Kasumi-1 (cell line): Measurements from ENCODE around the gene RBM4B.
A peak's percentile ranks its signal among the peaks of the same experiment; 100 is the strongest.

Experiments
- DNase-seq, 2 experiments: peaks; one replicate each; lab custom pipeline; 2025; lab: John Stamatoyannopoulos, UW

RBM4B gene

DNA sequence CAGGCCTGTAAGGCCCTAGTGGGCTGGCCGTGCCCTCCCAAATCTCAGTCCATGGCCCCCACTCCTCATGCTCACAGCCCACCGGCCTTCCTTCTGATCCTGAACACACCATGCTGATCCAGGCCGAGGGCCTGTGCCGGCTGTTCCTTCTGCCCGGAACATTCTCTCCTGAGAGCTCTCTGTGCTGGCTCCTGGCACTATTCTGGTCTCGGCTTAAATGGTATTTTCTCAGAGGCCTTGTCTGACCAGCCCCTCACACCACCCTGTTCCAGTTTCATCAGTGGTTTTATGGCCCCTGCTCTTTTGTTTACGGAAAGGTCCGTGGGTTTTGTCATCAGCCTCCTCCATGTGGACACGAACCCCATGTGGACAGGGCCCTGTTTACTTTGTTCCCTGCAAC, 29.3 kb upstream of the RBM4B start:
- DNase-seq, result no peak

- no peak for DNase-seq
These were observed 28.1 kb upstream of the RBM4B start for GRCh38 chr11:66705587-66706335.

DNA sequence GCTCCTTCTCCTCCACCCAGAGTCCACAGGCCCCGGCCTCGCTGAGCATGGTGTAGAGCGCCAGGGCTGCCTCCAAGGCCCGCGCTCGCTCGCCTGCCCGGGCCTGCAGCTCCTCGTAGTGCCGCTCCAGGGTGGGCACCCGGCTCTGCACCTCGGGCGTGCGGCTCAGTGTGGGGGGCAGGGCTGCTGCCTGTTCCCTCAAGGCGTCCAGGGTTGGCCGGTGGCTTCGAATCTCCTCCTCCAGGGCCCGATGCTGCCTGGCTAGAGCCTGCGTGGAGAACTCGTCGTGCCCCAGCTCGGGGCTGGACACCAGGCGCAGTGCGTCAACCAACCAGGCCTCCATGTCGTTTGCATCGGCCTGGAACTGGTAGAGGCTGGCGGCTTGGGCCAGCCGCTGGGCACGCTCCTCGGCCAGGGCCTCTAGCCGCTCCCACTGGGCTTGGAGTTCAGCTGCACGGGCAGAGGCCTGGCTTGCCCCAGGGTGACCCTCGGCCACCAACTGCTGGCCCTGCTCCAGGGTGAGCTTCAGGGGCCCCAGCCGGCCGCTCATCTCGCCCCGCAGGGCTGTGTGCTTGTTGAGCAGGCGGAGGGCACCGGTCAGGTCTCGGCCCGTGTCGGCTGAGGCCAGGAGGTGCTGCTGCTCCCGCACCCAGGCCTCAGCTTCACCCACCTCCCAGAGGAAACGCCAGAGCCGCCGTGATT, 27.1 kb upstream of the RBM4B start:
- DNase-seq, result no peak

- peak in 1 of 2 experiments; percentile 5 for DNase-seq
These were observed 23.9 kb upstream of the RBM4B start for GRCh38 chr11:66701432-66702240.

GRCh38 chr11:66700742-66701141, 23.1 kb upstream of the RBM4B start:
- no peak for DNase-seq

DNA sequence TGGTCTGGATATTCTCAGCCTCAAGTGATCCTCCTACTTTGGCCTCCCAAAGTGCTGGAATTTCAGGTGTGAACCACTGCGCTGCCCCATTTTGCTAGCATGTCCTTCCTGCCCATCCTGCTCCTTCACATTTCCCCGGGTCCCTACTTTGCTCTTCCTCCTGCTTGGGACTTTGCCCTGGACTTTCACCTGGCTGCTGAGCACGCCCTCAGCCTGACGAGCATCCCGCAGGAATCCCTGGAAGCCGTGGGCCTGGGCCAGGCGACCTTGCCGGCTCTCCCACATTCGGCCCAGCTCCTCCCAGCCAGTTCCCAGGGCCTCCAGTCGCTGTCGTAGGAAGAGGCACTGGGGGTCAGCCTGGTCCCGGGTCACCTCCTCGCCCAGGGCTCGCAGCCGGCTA, 22.6 kb upstream of the RBM4B start:
- DNase-seq, result no peak

DNA sequence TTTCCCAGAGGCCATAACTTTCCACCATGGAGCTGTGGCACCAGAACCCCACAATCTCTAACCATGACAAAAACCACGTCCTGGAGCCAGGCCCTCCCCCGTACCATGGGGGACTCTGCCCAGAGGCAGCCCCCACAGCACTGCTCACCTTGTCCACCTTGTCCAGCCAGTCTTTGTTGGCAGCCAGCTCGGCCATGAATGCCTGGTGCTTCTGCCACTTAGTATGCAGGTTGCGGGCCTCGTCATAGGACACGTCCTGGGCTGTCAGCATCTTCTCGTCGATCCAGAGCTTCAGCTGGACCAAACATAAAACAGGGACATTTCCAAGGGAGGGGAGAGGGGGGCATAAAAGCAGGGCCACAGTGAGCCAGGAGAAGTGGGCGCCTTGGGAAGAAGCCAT, 20.8 kb upstream of the RBM4B start:
- no peak for DNase-seq

GRCh38 chr11:66697988-66698387, 20.3 kb upstream of the RBM4B start:
- DNase-seq, result no peak

- no peak for DNase-seq
These were observed 18.5 kb upstream of the RBM4B start for GRCh38 chr11:66696146-66696545.

DNA sequence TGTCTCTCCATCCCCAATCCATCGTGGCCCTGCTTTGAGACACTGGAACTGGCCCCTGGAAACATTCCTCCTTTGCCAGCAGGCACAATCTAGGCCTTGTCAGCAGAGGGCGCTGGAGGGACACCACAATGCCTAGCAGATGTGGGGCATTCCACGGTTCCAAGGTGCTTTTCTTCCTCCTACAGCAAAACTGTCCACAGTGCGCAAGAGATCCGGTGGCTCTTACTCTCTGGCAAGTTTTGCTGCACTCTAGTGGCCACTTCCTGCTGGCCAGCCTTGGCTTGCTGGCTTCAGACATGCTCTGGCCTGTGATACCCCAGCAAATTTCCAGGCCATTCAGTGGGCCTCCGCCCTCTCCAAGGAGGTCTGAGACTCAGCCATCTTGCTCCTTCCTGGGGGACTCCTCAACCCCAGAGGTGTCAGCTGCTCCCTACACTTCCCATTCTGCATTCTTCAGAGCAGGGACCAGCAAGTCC, 17.1 kb upstream of the RBM4B start:
- peak; percentile 85 to 87 for DNase-seq

GRCh38 chr11:66694056-66694410, 16.3 kb upstream of the RBM4B start:
- no peak for DNase-seq

DNA sequence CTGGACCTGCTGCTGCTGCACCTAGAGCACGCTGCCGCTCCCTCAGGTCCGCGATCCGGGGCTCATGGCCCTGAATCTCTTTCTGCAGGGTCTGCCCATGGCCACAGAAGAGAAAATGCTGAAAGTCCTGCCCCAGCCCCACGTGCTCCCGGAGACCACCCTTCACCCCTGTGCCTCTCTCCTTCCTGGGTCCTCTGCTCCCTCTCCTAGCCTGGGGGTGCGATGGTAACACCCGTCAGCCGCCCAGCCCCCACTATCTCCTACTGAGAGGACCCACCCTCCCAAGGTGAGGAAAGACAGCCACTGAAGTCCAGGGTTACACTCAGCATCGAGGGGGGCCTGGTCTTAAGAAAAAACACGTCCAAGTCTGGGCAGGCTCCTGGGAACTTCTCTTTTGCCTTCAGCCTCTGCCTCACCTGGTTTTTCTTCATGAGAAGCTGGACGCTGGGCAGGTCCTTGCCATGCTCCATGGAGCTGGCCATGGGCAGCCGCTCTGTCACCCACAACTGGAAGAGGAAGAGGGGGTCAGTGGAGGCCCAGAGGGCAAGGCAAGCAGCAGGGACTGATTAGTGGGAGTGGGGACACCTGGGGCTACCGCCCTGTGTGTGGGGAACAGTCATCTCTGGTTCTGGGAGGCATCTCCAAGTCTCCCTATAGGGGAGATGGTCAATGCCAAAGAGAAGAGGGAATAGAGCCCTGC, 15.8 kb upstream of the RBM4B start:
- DNase-seq, result no peak

DNA sequence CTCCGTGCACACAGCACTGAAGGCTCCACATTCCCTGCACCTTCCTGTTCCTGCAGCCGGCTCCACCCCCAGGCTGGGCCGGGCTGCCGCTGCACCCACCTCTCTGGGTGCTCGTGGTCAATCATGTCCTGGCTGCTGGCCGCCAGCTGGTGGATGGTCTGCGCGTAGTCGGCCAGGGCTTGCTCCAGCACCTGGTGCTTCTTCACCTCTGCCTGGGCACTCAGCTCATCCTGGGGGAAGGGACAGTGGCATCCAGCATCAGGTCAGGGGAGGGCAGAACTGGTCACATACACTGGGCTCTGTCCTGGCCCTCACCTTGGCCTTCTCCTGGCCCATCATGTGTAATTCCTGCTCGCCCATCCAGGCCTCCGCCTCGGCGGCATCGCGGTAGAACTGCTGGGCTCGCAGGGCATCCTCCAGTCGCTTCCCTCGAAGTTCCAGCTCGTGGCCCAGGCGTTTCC, 15.2 kb upstream of the RBM4B start:
- DNase-seq, result no peak

DNA sequence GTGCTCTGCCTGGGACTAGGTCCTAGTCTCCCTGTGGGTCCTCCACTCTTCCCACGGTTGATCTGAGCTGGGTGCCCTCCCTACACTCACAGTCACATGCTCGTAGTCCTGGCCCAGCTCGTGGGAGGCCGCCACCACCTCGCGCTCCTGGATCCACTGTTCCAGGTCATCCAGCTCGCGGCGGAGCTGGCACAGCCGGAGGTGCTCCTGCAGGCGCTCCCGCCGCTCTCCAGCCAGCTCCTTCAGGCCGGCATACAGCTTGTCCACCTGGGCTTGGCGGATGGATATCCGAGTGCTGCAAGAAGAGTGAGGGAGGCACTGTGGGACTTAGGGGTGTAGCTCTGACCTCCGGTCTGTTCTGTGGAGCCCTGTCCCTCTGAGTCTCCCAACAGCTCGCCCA, 14.8 kb upstream of the RBM4B start:
- DNase-seq, result no peak

GRCh38 chr11:66691311-66691980, 13.8 kb upstream of the RBM4B start:
- DNase-seq, result no peak

GRCh38 chr11:66689661-66690590, 12.2 kb upstream of the RBM4B start:
- no peak for DNase-seq

- no peak for DNase-seq
These were observed 11.2 kb upstream of the RBM4B start for GRCh38 chr11:66688561-66689534.

- DNase-seq, result no peak
These were observed 10.2 kb upstream of the RBM4B start for GRCh38 chr11:66687831-66688281.
